GM23338 (cell line): Measurements from ENCODE around the gene DNASE1L1. TPM values are rescaled to one million over a fixed set of nuclear protein-coding genes. Genes with fewer than 3 reads are reported as not detected.

ENCODE experiments used
- ATAC-seq: fragments of 200-7000 bp; cut with Tn5 transposase; 3 replicates; pipeline ENCODE4 v1.9.1; 2020
- DNase-seq: peaks from one replicate; pipeline ENCODE4 v3.0.0-alpha.2; 2015; ENCODE audit warnings: low spot score
- H2AFZ ChIP-seq: fragments of 200-600 bp; sonication (generic); 2 replicates; pipeline ENCODE4 v1.8.0; 2016; ENCODE audit warnings: antibody characterized with exemption, mild to moderate bottlenecking, moderate library complexity
- H3F3A ChIP-seq: fragments of 200-600 bp; sonication (generic); replicated peaks from 2 replicates; pipeline ENCODE4 v1.8.0; 2017; ENCODE audit warnings: antibody characterized with exemption, mixed run types, low read depth
- H3K27ac ChIP-seq: fragments of 200-600 bp; sonication (generic); 2 replicates; pipeline ENCODE4 v1.6.1; 2016; ENCODE audit warnings: low read depth
- H3K27me3 ChIP-seq: fragments of 200-600 bp; sonication (generic); 2 replicates; pipeline ENCODE4 v1.8.0; 2016; ENCODE audit warnings: mild to moderate bottlenecking, mixed run types, moderate library complexity; ENCODE audit not compliant: insufficient read depth
- H3K36me3 ChIP-seq: fragments of 200-600 bp; sonication (generic); 2 replicates; pipeline ENCODE4 v1.8.0; 2016; ENCODE audit warnings: mild to moderate bottlenecking; ENCODE audit not compliant: insufficient read depth
- H3K4me1 ChIP-seq: fragments of 200-600 bp; sonication (generic); 2 replicates; pipeline ENCODE4 v1.8.0; 2016; ENCODE audit warnings: mild to moderate bottlenecking, moderate library complexity; ENCODE audit not compliant: insufficient read depth
- H3K4me2 ChIP-seq: fragments of 200-600 bp; sonication (generic); 2 replicates; pipeline ENCODE4 v1.7.1; 2017; ENCODE audit warnings: mixed run types
- H3K4me3 ChIP-seq: fragments of 200-600 bp; sonication (generic); 2 replicates; pipeline ENCODE4 v1.6.1; 2016; ENCODE audit warnings: mixed run types
- H3K79me2 ChIP-seq: fragments of 200-600 bp; sonication (generic); replicated peaks from 2 replicates; pipeline ENCODE4 v1.8.0; 2017; ENCODE audit warnings: mild to moderate bottlenecking; ENCODE audit not compliant: insufficient read depth
- H3K9me2 ChIP-seq: fragments of 200-600 bp; sonication (generic); 2 replicates; pipeline ENCODE4 v1.8.0; 2017; ENCODE audit not compliant: insufficient read depth
- H4K20me1 ChIP-seq: fragments of 200-600 bp; sonication (generic); replicated peaks from 2 replicates; pipeline ENCODE4 v1.8.0; 2017; ENCODE audit warnings: mild to moderate bottlenecking; ENCODE audit not compliant: insufficient read depth
- H3K27ac Mint-ChIP-seq: 2 replicates; pipeline ENCODE4 v1.8.0; 2020; ENCODE audit warnings: inconsistent platforms, mild to moderate bottlenecking, moderate library complexity, mixed read lengths
- H3K27me3 Mint-ChIP-seq: 3 replicates; pipeline ENCODE4 v1.8.0; 2022; ENCODE audit warnings: low read depth, mild to moderate bottlenecking, moderate library complexity, mixed read lengths, inconsistent platforms; ENCODE audit not compliant: insufficient read depth, poor library complexity
- H3K36me3 Mint-ChIP-seq: 3 replicates; pipeline ENCODE4 v1.8.0; 2021; ENCODE audit warnings: low read depth, mild to moderate bottlenecking, inconsistent platforms, moderate library complexity, mixed read lengths
- H3K4me1 Mint-ChIP-seq: 3 replicates; pipeline ENCODE4 v1.8.0; 2020; ENCODE audit warnings: mild to moderate bottlenecking, inconsistent platforms, mixed read lengths
- H3K4me3 Mint-ChIP-seq: 3 replicates; pipeline ENCODE4 v1.8.0; 2021; ENCODE audit warnings: moderate library complexity, mild to moderate bottlenecking, inconsistent platforms, mixed read lengths
- H3K9me3 Mint-ChIP-seq: 3 replicates; pipeline ENCODE4 v1.8.0; 2020; ENCODE audit warnings: moderate library complexity, mild to moderate bottlenecking, inconsistent platforms, mixed read lengths
- EZH2 ChIP-seq: fragments of 200-600 bp; sonication (generic); IDR thresholded peaks from one replicate; pipeline ENCODE4 v1.8.0; 2017; ENCODE audit warnings: antibody characterized with exemption, mild to moderate bottlenecking, low read depth; ENCODE audit not compliant: unreplicated experiment
- JUNB ChIP-seq: IDR thresholded peaks from one replicate; pipeline ENCODE4 v1.6.1; 2016; ENCODE audit warnings: antibody characterized with exemption; ENCODE audit not compliant: unreplicated experiment
- ZNF114 ChIP-seq: fragments of 250-450 bp; sonication (Bioruptor Pico); IDR thresholded peaks from 2 replicates; pipeline ENCODE4 v1.5.0; 2020; ENCODE audit warnings: mild to moderate bottlenecking, moderate library complexity
- polyA plus RNA-seq: library from polyadenylated mRNA; unstranded; fragments of >200 nt; fragmentation: Nextera tagmentation; extraction: Ambion mirVana; gene quantifications from 2 replicates; pipeline ENCODE4 v1.2.1, GENCODE V29; 2016
- total RNA-seq: library from RNA; depleted of rRNA; stranded (reverse); fragments of >200 nt; shearing (Covaris generic); gene quantifications from 2 replicates; pipeline ENCODE4 v1.2.3, GENCODE V29; 2014
- TF ChIP-seq, protein P1 (sequence below), 2 experiments: fragments of 200-600 bp in 1 of 2; sonication (generic) in 1 of 2; conservative IDR thresholded peaks; 2 replicates each; pipeline versions ENCODE4 v1.5.1 to v1.6.1; 2016 to 2017; ENCODE audit warnings: antibody characterized with exemption in 2 of 2, low read depth in 2 of 2, mild to moderate bottlenecking in 2 of 2, moderate library complexity in 1 of 2
- TF ChIP-seq, protein P2 (sequence below): fragments of 250-450 bp; sonication (Bioruptor Pico); IDR thresholded peaks from 2 replicates; pipeline ENCODE4 v1.5.0; 2020; ENCODE audit warnings: mild to moderate bottlenecking, moderate library complexity

Gene DNASE1L1
- total and polyA plus RNA-seq, 2 experiments from 2014 or later, result 3.3 to 16.1 TPM

GRCh38 chrX:154432210-154432609, 23.2 kb upstream of the DNASE1L1 start:
- Histone ChIP-seq H3K36me3 (no peaks in the 10 kb centered on the region), H3K4me3 (no peak overlapping the region), H4K20me1 (no peaks in the 10 kb centered on the region), H3K27ac (no peak overlapping the region), H3K79me2 (peaks cover 11% of the 10 kb centered on the region), H3K27me3 (no peaks in the 10 kb centered on the region), H3K4me2 (no peak overlapping the region), H3F3A (no peaks in the 10 kb centered on the region), H3K4me1 (no peaks in the 10 kb centered on the region; the same call in 1 of the 2 replicates), H2AFZ (no peak overlapping the region), H3K9me2 (no peaks in the 10 kb centered on the region)
- ATAC-seq (no peak), DNase-seq (no peak)
- TF ChIP-seq JUNB (no peak), ZNF114 (CRISPR knock-in tag) (no peak)
- TF ChIP-seq, protein P1, sequence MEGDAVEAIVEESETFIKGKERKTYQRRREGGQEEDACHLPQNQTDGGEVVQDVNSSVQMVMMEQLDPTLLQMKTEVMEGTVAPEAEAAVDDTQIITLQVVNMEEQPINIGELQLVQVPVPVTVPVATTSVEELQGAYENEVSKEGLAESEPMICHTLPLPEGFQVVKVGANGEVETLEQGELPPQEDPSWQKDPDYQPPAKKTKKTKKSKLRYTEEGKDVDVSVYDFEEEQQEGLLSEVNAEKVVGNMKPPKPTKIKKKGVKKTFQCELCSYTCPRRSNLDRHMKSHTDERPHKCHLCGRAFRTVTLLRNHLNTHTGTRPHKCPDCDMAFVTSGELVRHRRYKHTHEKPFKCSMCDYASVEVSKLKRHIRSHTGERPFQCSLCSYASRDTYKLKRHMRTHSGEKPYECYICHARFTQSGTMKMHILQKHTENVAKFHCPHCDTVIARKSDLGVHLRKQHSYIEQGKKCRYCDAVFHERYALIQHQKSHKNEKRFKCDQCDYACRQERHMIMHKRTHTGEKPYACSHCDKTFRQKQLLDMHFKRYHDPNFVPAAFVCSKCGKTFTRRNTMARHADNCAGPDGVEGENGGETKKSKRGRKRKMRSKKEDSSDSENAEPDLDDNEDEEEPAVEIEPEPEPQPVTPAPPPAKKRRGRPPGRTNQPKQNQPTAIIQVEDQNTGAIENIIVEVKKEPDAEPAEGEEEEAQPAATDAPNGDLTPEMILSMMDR (conservative IDR thresholded peaks at IDR 0.05; ENCODE audit: low read depth in 2 of 2), result no peak
- TF ChIP-seq, protein P2, sequence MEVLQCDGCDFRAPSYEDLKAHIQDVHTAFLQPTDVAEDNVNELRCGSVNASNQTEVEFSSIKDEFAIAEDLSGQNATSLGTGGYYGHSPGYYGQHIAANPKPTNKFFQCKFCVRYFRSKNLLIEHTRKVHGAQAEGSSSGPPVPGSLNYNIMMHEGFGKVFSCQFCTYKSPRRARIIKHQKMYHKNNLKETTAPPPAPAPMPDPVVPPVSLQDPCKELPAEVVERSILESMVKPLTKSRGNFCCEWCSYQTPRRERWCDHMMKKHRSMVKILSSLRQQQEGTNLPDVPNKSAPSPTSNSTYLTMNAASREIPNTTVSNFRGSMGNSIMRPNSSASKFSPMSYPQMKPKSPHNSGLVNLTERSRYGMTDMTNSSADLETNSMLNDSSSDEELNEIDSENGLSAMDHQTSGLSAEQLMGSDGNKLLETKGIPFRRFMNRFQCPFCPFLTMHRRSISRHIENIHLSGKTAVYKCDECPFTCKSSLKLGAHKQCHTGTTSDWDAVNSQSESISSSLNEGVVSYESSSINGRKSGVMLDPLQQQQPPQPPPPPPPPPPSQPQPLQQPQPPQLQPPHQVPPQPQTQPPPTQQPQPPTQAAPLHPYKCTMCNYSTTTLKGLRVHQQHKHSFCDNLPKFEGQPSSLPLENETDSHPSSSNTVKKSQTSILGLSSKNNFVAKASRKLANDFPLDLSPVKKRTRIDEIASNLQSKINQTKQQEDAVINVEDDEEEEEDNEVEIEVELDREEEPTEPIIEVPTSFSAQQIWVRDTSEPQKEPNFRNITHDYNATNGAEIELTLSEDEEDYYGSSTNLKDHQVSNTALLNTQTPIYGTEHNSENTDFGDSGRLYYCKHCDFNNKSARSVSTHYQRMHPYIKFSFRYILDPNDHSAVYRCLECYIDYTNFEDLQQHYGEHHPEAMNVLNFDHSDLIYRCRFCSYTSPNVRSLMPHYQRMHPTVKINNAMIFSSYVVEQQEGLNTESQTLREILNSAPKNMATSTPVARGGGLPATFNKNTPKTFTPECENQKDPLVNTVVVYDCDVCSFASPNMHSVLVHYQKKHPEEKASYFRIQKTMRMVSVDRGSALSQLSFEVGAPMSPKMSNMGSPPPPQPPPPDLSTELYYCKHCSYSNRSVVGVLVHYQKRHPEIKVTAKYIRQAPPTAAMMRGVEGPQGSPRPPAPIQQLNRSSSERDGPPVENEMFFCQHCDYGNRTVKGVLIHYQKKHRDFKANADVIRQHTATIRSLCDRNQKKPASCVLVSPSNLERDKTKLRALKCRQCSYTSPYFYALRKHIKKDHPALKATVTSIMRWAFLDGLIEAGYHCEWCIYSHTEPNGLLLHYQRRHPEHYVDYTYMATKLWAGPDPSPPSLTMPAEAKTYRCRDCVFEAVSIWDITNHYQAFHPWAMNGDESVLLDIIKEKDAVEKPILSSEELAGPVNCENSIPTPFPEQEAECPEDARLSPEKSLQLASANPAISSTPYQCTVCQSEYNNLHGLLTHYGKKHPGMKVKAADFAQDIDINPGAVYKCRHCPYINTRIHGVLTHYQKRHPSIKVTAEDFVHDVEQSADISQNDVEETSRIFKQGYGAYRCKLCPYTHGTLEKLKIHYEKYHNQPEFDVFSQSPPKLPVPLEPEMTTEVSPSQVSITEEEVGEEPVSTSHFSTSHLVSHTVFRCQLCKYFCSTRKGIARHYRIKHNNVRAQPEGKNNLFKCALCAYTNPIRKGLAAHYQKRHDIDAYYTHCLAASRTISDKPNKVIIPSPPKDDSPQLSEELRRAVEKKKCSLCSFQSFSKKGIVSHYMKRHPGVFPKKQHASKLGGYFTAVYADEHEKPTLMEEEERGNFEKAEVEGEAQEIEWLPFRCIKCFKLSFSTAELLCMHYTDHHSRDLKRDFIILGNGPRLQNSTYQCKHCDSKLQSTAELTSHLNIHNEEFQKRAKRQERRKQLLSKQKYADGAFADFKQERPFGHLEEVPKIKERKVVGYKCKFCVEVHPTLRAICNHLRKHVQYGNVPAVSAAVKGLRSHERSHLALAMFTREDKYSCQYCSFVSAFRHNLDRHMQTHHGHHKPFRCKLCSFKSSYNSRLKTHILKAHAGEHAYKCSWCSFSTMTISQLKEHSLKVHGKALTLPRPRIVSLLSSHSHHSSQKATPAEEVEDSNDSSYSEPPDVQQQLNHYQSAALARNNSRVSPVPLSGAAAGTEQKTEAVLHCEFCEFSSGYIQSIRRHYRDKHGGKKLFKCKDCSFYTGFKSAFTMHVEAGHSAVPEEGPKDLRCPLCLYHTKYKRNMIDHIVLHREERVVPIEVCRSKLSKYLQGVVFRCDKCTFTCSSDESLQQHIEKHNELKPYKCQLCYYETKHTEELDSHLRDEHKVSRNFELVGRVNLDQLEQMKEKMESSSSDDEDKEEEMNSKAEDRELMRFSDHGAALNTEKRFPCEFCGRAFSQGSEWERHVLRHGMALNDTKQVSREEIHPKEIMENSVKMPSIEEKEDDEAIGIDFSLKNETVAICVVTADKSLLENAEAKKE (CRISPR knock-in tag), result no peak
- H3K4me3 Mint-ChIP-seq, result no peak overlapping the region
- H3K9me3 Mint-ChIP-seq, result no peaks in the 10 kb centered on the region
- H3K27me3 Mint-ChIP-seq, result peaks cover 4% of the 10 kb centered on the region
- no peak overlapping the region for H3K27ac Mint-ChIP-seq
- H3K36me3 Mint-ChIP-seq, result peaks cover 24% of the 10 kb centered on the region
- peaks cover 23% of the 10 kb centered on the region for H3K4me1 Mint-ChIP-seq

DNA sequence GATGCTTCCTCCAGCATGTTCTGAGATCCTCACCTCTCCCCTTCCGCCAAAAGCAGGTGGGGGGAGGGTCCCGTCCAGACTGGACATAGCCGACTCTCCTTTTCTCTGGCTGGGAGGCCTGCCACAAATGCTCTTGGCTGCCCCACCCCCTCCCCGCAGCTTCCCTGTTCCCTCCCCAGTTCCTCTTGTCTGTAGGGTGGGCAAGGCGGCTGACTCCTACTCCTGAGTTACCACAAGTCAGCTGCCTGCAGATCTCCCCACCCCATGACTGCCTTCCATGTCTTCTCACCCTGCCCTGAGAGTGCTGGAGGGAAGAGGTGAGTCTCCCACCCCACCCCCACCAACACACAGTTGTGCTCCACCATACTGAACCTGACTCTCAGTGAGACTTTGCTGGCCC, 22.3 kb upstream of the DNASE1L1 start:
- ATAC-seq, result no peak
- no peak for TF ChIP-seq EZH2
- TF ChIP-seq JUNB, result no peak

More for the DNA sequence above, 22.3 kb upstream of the DNASE1L1 start:
- no peaks in the 10 kb centered on the region for H3K36me3 ChIP-seq
- no peak overlapping the region for H3K4me2 ChIP-seq
- peaks cover 23% of the 10 kb centered on the region for H3K4me1 Mint-ChIP-seq
- H4K20me1 ChIP-seq, result no peaks in the 10 kb centered on the region
- H3K4me3 ChIP-seq, result no peak overlapping the region
- H3K4me3 Mint-ChIP-seq, result no peak overlapping the region
- DNase-seq, result no peak
- H3K27ac Mint-ChIP-seq, result no peak overlapping the region; the same call in 1 of the 2 replicates
- peaks cover 4% of the 10 kb centered on the region for H3K27me3 Mint-ChIP-seq
- H3K36me3 Mint-ChIP-seq, result peaks cover 24% of the 10 kb centered on the region
- H2AFZ ChIP-seq, result no peak overlapping the region
- no peak overlapping the region for H3K27ac ChIP-seq
- no peaks in the 10 kb centered on the region for H3K9me2 ChIP-seq
- H3K27me3 ChIP-seq, result no peaks in the 10 kb centered on the region
- H3F3A ChIP-seq, result no peaks in the 10 kb centered on the region
- peaks cover 11% of the 10 kb centered on the region for H3K79me2 ChIP-seq
- H3K4me1 ChIP-seq, result no peaks in the 10 kb centered on the region; the same call in 1 of the 2 replicates
- H3K9me3 Mint-ChIP-seq, result no peaks in the 10 kb centered on the region
